Progenitor cell of endocrine pancreas (in vitro differentiated cells): ENCODE measurements around the gene ANO7. TPM values are rescaled to one million over a fixed set of nuclear protein-coding genes. Genes with fewer than 3 reads are reported as not detected.

Source experiments
- DNase-seq: peaks from one replicate; pipeline ENCODE4 v3.0.0; 2021; ENCODE audit warnings: low spot score; ENCODE audit not compliant: unreplicated experiment
- H3K27ac Mint-ChIP-seq: 2 replicates; pipeline ENCODE4 v1.8.0; 2021; ENCODE audit warnings: mild to moderate bottlenecking, moderate library complexity, mixed read lengths
- H3K27me3 Mint-ChIP-seq: 2 replicates; pipeline ENCODE4 v1.8.0; 2021; ENCODE audit warnings: mixed read lengths
- H3K36me3 Mint-ChIP-seq: 2 replicates; pipeline ENCODE4 v1.8.0; 2022; ENCODE audit warnings: mixed read lengths; ENCODE audit not compliant: insufficient read depth
- H3K4me1 Mint-ChIP-seq: 2 replicates; pipeline ENCODE4 v1.8.0; 2021; ENCODE audit warnings: low read depth, mixed read lengths
- H3K4me3 Mint-ChIP-seq: 2 replicates; pipeline ENCODE4 v1.8.0; 2021; ENCODE audit warnings: low read depth, mild to moderate bottlenecking, moderate library complexity, mixed read lengths
- H3K9me3 Mint-ChIP-seq: 2 replicates; pipeline ENCODE4 v1.8.0; 2021; ENCODE audit warnings: low read depth, mixed read lengths
- total RNA-seq: library from RNA; stranded (reverse); gene quantifications from 2 replicates; pipeline ENCODE4 v1.2.1, GENCODE V29; 2021
- TF ChIP-seq, protein P1 (sequence below): fragments of 200-600 bp; sonication (generic); IDR thresholded peaks from one replicate; pipeline ENCODE4 v1.5.0; 2021; ENCODE audit warnings: antibody characterized with exemption, mild to moderate bottlenecking; ENCODE audit not compliant: unreplicated experiment

The ANO7 gene
- total RNA-seq, 1 donor from 2014 or later = 2.5 TPM

DNA sequence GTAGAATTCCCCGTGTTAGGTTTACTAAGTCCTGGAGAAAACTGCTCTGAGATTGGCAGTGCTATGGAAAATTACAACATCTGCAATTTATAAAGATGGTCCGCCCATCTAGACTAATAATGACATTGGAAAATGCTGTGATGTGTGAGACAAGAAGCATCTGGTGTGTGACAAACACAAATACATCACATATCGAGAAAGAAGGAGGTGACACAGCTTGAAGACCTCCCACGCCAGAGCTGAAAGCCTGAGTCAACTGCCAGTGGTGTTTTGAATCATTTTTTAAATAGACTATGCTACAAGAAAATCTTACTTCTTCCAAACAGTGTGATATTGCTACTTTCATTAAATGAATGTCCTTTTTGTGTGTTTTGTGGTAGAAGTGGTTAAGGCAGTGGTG is 8.6 kb upstream of the ANO7 start:
- no peaks in the 10 kb centered on the region for H3K9me3 Mint-ChIP-seq
- H3K4me3 Mint-ChIP-seq = no peak overlapping the region
- H3K27ac Mint-ChIP-seq = no peak overlapping the region
- no peaks in the 10 kb centered on the region for H3K27me3 Mint-ChIP-seq
- no peak for DNase-seq
- H3K4me1 Mint-ChIP-seq = no peaks in the 10 kb centered on the region
- peaks cover 16% of the 10 kb centered on the region for H3K36me3 Mint-ChIP-seq
- TF ChIP-seq, protein P1, sequence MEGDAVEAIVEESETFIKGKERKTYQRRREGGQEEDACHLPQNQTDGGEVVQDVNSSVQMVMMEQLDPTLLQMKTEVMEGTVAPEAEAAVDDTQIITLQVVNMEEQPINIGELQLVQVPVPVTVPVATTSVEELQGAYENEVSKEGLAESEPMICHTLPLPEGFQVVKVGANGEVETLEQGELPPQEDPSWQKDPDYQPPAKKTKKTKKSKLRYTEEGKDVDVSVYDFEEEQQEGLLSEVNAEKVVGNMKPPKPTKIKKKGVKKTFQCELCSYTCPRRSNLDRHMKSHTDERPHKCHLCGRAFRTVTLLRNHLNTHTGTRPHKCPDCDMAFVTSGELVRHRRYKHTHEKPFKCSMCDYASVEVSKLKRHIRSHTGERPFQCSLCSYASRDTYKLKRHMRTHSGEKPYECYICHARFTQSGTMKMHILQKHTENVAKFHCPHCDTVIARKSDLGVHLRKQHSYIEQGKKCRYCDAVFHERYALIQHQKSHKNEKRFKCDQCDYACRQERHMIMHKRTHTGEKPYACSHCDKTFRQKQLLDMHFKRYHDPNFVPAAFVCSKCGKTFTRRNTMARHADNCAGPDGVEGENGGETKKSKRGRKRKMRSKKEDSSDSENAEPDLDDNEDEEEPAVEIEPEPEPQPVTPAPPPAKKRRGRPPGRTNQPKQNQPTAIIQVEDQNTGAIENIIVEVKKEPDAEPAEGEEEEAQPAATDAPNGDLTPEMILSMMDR = no peak

DNA sequence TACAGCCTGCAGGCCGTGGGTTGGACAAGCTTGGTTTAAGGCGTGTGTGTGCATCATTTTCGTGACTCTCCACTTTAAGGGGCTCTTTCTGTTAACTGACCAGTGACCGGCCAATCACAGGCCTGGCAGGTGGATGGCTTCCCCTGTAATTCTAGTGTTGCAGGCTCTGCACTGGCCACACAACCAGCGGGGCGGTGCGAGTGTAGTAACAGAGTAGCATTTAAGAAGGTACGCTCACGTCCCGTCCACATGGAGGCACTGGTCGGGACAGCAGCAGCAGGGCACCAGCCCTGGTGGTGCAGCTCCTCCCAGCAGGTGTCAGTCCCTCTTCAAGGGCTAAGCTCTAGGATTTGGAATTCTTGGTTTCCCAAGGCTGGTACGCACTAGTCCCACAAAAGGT is 8.0 kb upstream of the ANO7 start:
- H3K4me3 Mint-ChIP-seq = no peak overlapping the region
- no peaks in the 10 kb centered on the region for H3K27me3 Mint-ChIP-seq
- peaks cover 12% of the 10 kb centered on the region for H3K36me3 Mint-ChIP-seq
- DNase-seq = no peak
- no peak overlapping the region for H3K27ac Mint-ChIP-seq
- no peaks in the 10 kb centered on the region for H3K4me1 Mint-ChIP-seq
- TF ChIP-seq, protein P1 = no peak
- no peaks in the 10 kb centered on the region for H3K9me3 Mint-ChIP-seq

DNA sequence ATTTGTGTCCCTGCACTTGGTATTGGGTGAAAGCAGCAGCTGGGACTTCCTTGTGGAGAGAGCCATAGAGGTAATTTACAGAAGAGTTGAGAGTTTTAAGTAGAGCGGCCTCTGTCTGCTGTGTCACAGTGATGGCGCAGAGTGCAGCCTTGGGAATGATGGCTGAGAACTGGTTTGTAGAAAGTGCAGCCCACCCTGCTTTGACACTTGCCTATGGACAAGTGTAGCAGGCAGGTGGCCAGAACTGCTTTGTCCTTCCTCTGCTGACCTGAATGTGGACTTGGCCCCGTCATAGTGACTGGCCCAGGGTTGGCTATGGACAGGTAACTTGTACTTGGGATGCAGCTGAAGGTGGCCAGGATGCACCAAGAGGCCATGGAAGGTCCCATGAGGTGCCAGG is 6.4 kb upstream of the ANO7 start:
- Mint-ChIP-seq H3K36me3 (peaks cover 11% of the 10 kb centered on the region), H3K4me1 (peaks cover 2% of the 10 kb centered on the region), H3K9me3 (no peaks in the 10 kb centered on the region), H3K27ac (peak overlapping the region; percentile 41), H3K27me3 (no peaks in the 10 kb centered on the region), H3K4me3 (no peak overlapping the region)
- TF ChIP-seq, protein P1 = no peak
- DNase-seq = no peak

DNA sequence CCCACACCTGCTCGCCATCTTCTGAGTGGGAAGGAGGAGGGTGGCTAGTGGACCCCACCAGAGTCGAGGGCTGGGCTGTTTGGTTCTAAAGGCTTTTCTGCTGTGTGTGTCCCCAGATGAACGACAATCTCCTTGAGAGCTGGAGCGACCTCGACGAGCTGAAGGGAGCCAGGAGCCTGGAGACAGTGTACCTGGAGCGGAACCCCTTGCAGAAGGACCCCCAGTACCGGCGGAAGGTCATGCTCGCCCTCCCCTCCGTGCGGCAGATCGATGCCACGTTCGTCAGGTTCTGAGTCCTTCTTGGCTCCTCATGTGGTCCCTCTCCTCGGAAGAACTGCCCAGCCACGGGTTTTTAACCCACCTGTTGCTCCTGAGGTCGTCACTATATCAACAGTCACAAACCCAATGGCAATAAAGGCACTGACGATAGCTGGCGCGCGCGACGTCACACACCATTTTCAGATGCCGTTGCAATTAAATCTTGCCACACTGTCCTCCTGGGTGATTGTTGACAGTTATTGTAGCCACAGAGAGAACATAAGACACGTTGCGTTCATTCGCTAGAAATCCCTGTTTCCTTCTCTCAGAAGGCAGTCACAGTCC is 5.8 kb upstream of the ANO7 start:
- Mint-ChIP-seq H3K4me1 (peaks cover 2% of the 10 kb centered on the region), H3K27me3 (no peaks in the 10 kb centered on the region), H3K36me3 (peaks cover 11% of the 10 kb centered on the region), H3K27ac (peak overlapping the region; percentile 41), H3K9me3 (no peaks in the 10 kb centered on the region), H3K4me3 (no peak overlapping the region)
- TF ChIP-seq, protein P1 = no peak
- no peak for DNase-seq

DNA sequence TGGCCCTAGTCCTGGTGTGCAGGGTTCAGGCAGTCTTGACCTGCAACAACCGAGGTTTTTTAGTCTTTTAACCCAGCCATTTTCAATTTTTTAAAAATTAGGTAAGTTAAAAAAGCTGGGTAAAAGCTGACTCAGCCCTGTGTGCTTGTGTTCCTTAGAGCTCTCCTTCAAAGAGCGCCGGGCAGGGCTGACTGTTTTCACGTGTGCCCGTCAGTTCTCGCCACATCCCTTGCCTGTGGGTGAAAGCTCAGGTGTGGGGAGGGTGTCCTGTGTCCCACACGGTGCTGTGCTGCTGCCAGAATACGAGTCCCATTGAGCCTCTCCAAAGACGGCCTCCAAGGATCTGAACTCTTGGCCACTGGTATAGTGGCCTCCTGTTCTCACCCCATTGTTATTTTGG is 5.3 kb upstream of the ANO7 start:
- Mint-ChIP-seq H3K36me3 (peaks cover 8% of the 10 kb centered on the region), H3K27me3 (no peaks in the 10 kb centered on the region), H3K27ac (no peak overlapping the region), H3K9me3 (no peaks in the 10 kb centered on the region), H3K4me1 (peaks cover 5% of the 10 kb centered on the region), H3K4me3 (no peak overlapping the region)
- TF ChIP-seq, protein P1 = no peak
- DNase-seq = no peak
